Retinal pigment epithelial cell (primary cell): ENCODE measurements around the gene HEATR9.

Source experiments
- DNase-seq: peaks from one replicate; pipeline ENCODE4 v3.0.0-alpha.2; 2010; ENCODE audit warnings: low read depth
- H3K4me3 ChIP-seq: 2 replicates; pipeline ENCODE4 v1.5.1; 2011; ENCODE audit warnings: mild to moderate bottlenecking, low read length, control low read depth, moderate library complexity
- CTCF ChIP-seq: conservative IDR thresholded peaks from 2 replicates; pipeline ENCODE4 v1.5.1; 2011; ENCODE audit warnings: low read depth, low read length, control low read depth, inconsistent platforms

The HEATR9 gene

GRCh38 chr17:35912339-35912912 lies 43.7 kb upstream of the HEATR9 start:
- H3K4me3 ChIP-seq, result no peak overlapping the region
- TF ChIP-seq CTCF, result no peak

GRCh38 chr17:35909408-35909807 lies 40.7 kb upstream of the HEATR9 start:
- no peak for DNase-seq
- TF ChIP-seq CTCF, result no peak
- no peak overlapping the region for H3K4me3 ChIP-seq

More at GRCh38 chr17:35912339-35912912, 43.7 kb upstream of the HEATR9 start:
- no peak for DNase-seq

- no peak for TF ChIP-seq CTCF
- no peak for DNase-seq
- H3K4me3 ChIP-seq, result no peak overlapping the region
Observed at GRCh38 chr17:35907691-35908090, 39.0 kb upstream of the HEATR9 start.

GRCh38 chr17:35906926-35907637 lies 38.4 kb upstream of the HEATR9 start:
- DNase-seq, result no peak
- no peak overlapping the region for H3K4me3 ChIP-seq
- no peak for TF ChIP-seq CTCF

- no peak overlapping the region for H3K4me3 ChIP-seq
- no peak for TF ChIP-seq CTCF
- no peak for DNase-seq
Observed at GRCh38 chr17:35906191-35906925, 37.7 kb upstream of the HEATR9 start.

- no peak for DNase-seq
- no peak for TF ChIP-seq CTCF
- no peak overlapping the region for H3K4me3 ChIP-seq
Observed at GRCh38 chr17:35903451-35903850, 34.8 kb upstream of the HEATR9 start.

GRCh38 chr17:35901631-35902175 lies 33.0 kb upstream of the HEATR9 start:
- H3K4me3 ChIP-seq, result no peak overlapping the region
- no peak for DNase-seq
- TF ChIP-seq CTCF, result no peak
